Ishikawa (cell line): Measurements from ENCODE around the gene ZNF699.

Source experiments
- CEBPB ChIP-seq: IDR thresholded peaks from 2 replicates; pipeline ENCODE4 v1.6.1; 2012
- CREB1 ChIP-seq: IDR thresholded peaks from 2 replicates; pipeline ENCODE4 v1.6.1; 2012; ENCODE audit warnings: low read depth
- EGR1 ChIP-seq: IDR thresholded peaks from 2 replicates; pipeline ENCODE4 v1.6.1; 2012
- EP300 ChIP-seq: IDR thresholded peaks from 2 replicates; pipeline ENCODE4 v1.6.1; 2012; ENCODE audit warnings: borderline replicate concordance
- FOXM1 ChIP-seq: IDR thresholded peaks from 2 replicates; pipeline ENCODE4 v1.6.1; 2012; ENCODE audit warnings: low read depth, borderline replicate concordance
- MAX ChIP-seq: IDR thresholded peaks from 2 replicates; pipeline ENCODE4 v1.6.1; 2012
- NFIC ChIP-seq: IDR thresholded peaks from 2 replicates; pipeline ENCODE4 v1.6.1; 2012
- RAD21 ChIP-seq: IDR thresholded peaks from 2 replicates; pipeline ENCODE4 v1.6.1; 2012; ENCODE audit warnings: low read depth
- REST ChIP-seq: IDR thresholded peaks from 2 replicates; pipeline ENCODE4 v1.6.1; 2012; ENCODE audit warnings: low read depth, mild to moderate bottlenecking
- TAF1 ChIP-seq: IDR thresholded peaks from 2 replicates; pipeline ENCODE4 v1.6.1; 2012; ENCODE audit warnings: low read depth, mild to moderate bottlenecking
- TCF12 ChIP-seq: IDR thresholded peaks from 2 replicates; pipeline ENCODE4 v1.6.1; 2012; ENCODE audit warnings: low read depth
- TEAD4 ChIP-seq: IDR thresholded peaks from 2 replicates; pipeline ENCODE4 v1.6.1; 2012
- USF1 ChIP-seq: IDR thresholded peaks from 2 replicates; pipeline ENCODE4 v1.6.1; 2012
- YY1 ChIP-seq: IDR thresholded peaks from 2 replicates; pipeline ENCODE4 v1.6.1; 2012; ENCODE audit warnings: low read depth
- ZBTB7A ChIP-seq: IDR thresholded peaks from 2 replicates; pipeline ENCODE4 v1.6.1; 2012; ENCODE audit warnings: low read depth

ZNF699 gene

GRCh38 chr19:9295411-9295849 is 14.2 kb downstream of the ZNF699 start:
- TF ChIP-seq MAX, result no peak
- TF ChIP-seq TEAD4, result peak; percentile 52; the same call in 1 of the 2 replicates

GRCh38 chr19:9289231-9289884 is 20.3 kb downstream of the ZNF699 start:
- TF ChIP-seq EGR1 (no peak), RAD21 (no peak), ZBTB7A (no peak), CEBPB (no peak), EP300 (no peak), CREB1 (no peak), TAF1 (no peak), TEAD4 (no peak), REST (no peak), MAX (no peak), TCF12 (no peak)

- TF ChIP-seq CEBPB (no peak), TCF12 (no peak), EGR1 (no peak), YY1 (no peak), FOXM1 (no peak), CREB1 (no peak), TAF1 (no peak), EP300 (no peak), REST (no peak), RAD21 (no peak), NFIC (no peak), MAX (no peak), TEAD4 (no peak), USF1 (no peak), ZBTB7A (no peak)
These were observed 58.4 kb downstream of the ZNF699 start for GRCh38 chr19:9251236-9251635.

GRCh38 chr19:9250630-9251029 is 59.0 kb downstream of the ZNF699 start, which contains the start of gene OR7E24:
OR7E24 (plus strand) TSS chr19:9250930; CDS start chr19:9251044, 114 bp downstream.
- TF ChIP-seq RAD21, result no peak
- TF ChIP-seq NFIC, result no peak
- TF ChIP-seq CEBPB, result no peak
- no peak for TF ChIP-seq YY1
- TF ChIP-seq TAF1, result no peak
- no peak for TF ChIP-seq EP300
- TF ChIP-seq TCF12, result no peak
- no peak for TF ChIP-seq REST
- no peak for TF ChIP-seq EGR1
- no peak for TF ChIP-seq TEAD4
- TF ChIP-seq USF1, result no peak
- TF ChIP-seq ZBTB7A, result no peak
- TF ChIP-seq FOXM1, result no peak
- no peak for TF ChIP-seq MAX
- no peak for TF ChIP-seq CREB1
